IPS-15b (cell line): ENCODE measurements around the gene TBCE.
"Not testable (repeated sequence)": the region's sequence is repeated elsewhere in the genome, so short reads cannot be mapped to it uniquely, and the experiment has no call there.

Source experiments
- H3K27me3 ChIP-seq: one replicate; pipeline ENCODE4 v1.6.1; 2013; ENCODE audit warnings: low read length; ENCODE audit not compliant: control insufficient read depth, insufficient read depth
- H3K36me3 ChIP-seq: one replicate; pipeline ENCODE4 v1.6.1; 2013; ENCODE audit warnings: low read length; ENCODE audit not compliant: control insufficient read depth, insufficient read depth
- H3K4me1 ChIP-seq: one replicate; pipeline ENCODE4 v1.6.1; 2013; ENCODE audit warnings: mild to moderate bottlenecking, low read length; ENCODE audit not compliant: control insufficient read depth, insufficient read depth
- H3K4me3 ChIP-seq: one replicate; pipeline ENCODE4 v1.5.1; 2013; ENCODE audit warnings: low read depth, low read length
- H3K9ac ChIP-seq: one replicate; pipeline ENCODE4 v1.6.1; 2013; ENCODE audit warnings: low read depth, mild to moderate bottlenecking, low read length
- H3K9me3 ChIP-seq: one replicate; pipeline ENCODE4 v1.6.1; 2013; ENCODE audit warnings: mild to moderate bottlenecking, low read length; ENCODE audit not compliant: control insufficient read depth, insufficient read depth

The TBCE gene

DNA sequence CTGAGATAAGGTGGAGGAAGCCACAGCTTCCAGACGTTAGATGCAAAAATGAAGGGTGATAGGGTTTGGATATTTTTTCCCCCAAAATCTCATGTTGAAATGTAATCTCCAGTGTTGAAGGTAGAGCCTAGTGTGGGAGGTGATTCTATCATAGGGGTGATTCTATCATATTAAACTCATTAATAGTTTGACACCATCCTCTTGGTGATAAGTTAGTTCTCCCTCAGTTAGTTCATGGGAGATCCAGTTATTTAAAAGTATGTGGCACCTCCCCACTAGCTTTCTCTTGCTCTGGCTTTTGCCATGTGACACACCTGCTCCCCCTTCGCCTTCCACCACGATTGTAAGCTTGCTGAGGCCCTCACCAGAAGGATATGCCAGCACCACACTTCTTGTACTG lies 8.3 kb upstream of the TBCE start:
- no peaks in the 10 kb centered on the region for H3K27me3 ChIP-seq
- no peaks in the 10 kb centered on the region for H3K4me1 ChIP-seq
- no peaks in the 10 kb centered on the region for H3K36me3 ChIP-seq
- H3K4me3 ChIP-seq = no peak overlapping the region
- no peaks in the 10 kb centered on the region for H3K9me3 ChIP-seq
- H3K9ac ChIP-seq = no peak overlapping the region

DNA sequence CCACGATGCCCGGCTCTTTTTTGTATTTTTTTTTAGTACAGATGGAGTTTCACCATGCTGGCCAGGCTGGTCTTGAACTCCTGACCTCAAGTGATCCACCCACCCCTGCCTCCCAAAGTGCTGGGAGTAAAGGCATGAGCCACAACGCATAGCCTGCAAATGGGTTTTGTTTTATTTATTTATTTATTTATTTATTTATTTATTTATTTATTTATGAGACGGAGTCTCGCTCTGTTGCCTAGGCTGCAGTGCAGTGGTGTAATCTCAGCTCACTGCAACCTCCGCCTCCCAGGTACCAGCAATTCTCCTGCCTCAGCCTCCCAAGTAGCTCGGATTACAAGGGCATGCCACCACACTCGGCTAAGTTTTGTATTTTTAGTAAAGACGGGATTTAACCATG lies 3.0 kb upstream of the TBCE start:
- H3K9me3 ChIP-seq, H3K4me3 ChIP-seq, H3K4me1 ChIP-seq, H3K36me3 ChIP-seq, H3K9ac ChIP-seq, H3K27me3 ChIP-seq: not testable (repeated sequence)

DNA sequence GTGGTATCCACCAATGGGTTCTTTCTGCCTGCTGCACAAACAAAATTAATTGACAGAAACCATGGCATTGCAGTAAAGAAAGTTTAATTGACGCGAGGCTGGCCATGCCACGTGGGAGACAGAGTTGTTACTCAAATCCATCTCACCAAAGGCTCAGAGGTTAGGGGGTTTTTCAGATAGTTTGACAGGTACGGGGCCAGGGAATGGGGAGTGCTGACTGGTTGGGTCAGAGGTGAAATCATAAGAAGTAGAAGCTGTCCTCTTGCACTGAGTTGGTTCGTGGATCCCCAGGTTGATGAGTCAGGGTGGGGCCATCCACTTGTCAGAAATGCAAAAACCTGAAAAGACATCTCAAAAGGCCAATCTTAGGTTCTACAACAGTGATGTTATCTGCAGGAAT lies 941 bp upstream of the TBCE start:
- Histone ChIP-seq H3K36me3 (no peaks in the 10 kb centered on the region), H3K9me3 (no peaks in the 10 kb centered on the region), H3K4me3 (no peak overlapping the region), H3K9ac (no peak overlapping the region), H3K4me1 (no peaks in the 10 kb centered on the region), H3K27me3 (no peaks in the 10 kb centered on the region)

DNA sequence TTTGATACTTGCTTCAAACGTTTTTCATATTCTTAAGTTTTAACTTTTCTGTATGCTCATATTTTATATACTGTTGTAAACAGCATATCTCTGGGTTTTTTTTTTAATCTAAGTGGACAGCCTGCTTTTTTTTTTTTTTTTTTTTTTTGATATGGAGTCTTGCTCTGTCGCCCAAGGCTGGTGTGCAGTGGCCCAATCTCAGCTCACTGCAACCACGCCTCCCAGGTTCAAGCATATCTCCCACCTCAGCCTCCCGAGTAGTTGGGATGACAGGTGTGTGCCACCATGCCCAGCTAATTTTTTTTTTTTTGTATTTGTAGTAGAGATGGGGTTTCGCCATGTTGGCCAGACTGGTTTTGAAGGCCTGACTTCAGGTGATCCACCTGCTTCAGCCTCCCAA lies 1.2 kb downstream of the TBCE start:
- Histone ChIP-seq H3K4me3 (no peak overlapping the region), H3K9me3 (no peaks in the 10 kb centered on the region), H3K4me1 (no peaks in the 10 kb centered on the region), H3K9ac (no peak overlapping the region), H3K36me3 (no peaks in the 10 kb centered on the region), H3K27me3 (no peaks in the 10 kb centered on the region)

DNA sequence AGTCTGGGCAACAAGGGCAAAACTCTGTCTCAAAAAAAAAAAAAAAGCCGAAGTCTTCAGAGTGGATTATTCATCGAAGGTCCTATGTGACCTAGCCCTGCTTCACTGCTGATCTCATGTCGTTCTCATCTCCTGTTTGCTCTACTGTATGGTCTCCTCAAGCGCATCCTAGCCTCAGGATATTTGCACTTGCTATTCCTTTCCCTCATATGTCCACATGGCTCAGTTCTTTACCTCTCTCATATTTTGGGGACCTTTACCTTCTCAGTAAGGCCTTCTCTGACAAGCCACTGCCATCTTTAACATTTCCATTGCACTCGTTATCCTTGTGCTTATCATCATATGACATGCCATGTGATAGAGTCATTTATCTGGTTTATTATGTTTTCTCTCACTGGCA lies 2.6 kb downstream of the TBCE start:
- Histone ChIP-seq H3K27me3 (no peaks in the 10 kb centered on the region), H3K4me1 (no peaks in the 10 kb centered on the region), H3K4me3 (no peak overlapping the region), H3K9ac (no peak overlapping the region), H3K36me3 (no peaks in the 10 kb centered on the region), H3K9me3 (no peaks in the 10 kb centered on the region)

DNA sequence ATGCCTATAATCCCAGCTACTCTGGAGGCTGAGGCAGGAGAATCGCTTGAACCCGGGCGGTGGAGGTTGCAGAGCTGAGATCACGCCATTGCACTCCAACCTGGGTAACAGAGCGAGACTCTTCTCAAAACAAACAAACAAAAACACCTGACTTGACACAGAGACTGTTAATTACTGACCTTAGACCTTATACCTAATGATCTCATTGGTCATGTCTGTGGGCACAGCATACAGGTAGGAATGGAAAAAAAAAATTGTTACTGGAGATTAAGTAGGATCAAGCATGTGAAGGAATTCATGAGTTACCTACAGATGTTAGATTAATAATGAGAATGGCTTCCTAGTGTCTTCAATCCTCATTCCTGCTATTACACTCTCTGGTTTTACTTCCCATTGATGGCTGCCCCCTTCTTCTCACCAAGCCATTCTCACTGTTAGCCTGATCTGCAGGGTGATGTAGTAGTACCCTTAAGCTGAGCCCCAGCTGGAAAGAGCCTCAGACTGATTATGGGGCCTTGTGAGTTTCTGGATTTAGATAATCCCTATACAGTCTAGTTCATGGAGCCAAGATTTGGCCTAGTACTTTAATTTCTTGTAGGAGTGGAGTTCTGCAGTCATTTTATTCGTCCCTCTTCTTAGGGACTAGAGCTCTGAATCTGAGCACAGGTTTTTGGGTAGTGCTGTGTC lies 8.8 kb downstream of the TBCE start:
- no peak overlapping the region for H3K9ac ChIP-seq
- H3K36me3 ChIP-seq = no peaks in the 10 kb centered on the region
- no peak overlapping the region for H3K4me3 ChIP-seq
- no peaks in the 10 kb centered on the region for H3K4me1 ChIP-seq
- no peaks in the 10 kb centered on the region for H3K27me3 ChIP-seq
- no peaks in the 10 kb centered on the region for H3K9me3 ChIP-seq

DNA sequence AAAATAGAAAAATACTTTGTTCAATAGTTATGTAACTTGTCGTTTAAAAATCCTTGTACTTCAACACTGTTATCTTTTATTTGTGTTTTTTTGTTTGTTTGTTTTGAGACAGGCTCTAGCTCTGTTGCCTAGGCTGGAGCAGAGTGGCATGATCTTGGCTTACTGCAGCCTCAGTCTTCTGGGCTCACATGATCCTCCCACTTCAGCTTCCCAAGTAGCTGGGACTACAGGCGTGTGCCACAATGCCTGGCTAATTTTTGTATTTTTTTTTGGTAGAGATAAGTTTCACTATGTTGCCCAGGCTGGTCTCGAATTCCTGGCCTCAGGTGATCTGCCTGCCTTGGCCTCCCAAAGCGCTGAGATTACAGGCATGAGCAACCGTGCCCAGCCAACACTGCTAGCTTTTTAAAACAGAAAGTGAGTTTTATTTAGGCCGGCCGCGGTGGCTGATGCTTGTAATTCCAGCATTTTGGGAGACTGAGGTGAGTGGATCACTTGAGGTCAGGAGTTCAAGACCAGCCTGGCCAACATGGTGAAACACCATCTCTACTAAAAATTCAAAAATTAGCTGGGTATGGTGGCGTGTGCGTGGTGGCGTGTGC lies 11.0 kb downstream of the TBCE start:
- not testable (repeated sequence) for H3K4me3 ChIP-seq, H3K4me1 ChIP-seq, H3K9me3 ChIP-seq, H3K27me3 ChIP-seq, H3K9ac ChIP-seq, H3K36me3 ChIP-seq

DNA sequence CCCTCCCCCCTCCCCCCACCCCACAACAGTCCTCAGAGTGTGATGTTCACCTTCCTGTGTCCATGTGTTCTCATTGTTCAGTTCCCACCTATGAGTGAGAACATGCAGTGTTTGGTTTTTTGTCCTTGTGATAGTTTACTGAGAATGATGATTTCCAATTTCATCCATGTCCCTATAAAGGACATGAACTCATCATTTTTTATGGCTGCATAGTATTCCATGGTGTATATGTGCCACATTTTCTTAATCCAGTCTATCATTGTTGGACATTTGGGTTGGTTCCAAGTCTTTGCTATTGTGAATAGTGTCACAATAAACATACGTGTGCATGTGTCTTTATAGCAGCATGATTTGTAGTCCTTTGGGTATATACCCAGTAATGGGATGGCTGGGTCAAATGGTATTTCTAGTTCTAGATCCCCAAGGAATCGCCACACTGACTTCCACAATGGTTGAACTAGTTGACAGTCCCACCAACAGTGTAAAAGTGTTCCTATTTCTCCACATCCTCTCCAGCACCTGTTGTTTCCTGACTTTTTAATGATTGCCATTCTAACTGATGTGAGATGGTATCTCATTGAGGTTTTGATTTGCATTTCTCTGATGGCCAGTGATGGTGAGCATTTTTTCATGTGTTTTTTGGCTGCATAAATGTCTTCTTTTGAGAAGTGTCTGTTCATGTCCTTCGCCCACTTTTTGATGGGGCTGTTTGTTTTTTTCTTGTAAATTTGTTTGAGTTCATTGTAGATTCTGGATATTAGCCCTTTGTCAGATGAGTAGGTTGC lies 14.9 kb downstream of the TBCE start:
- not testable (repeated sequence) for H3K36me3 ChIP-seq, H3K9me3 ChIP-seq, H3K27me3 ChIP-seq, H3K4me1 ChIP-seq, H3K4me3 ChIP-seq, H3K9ac ChIP-seq

DNA sequence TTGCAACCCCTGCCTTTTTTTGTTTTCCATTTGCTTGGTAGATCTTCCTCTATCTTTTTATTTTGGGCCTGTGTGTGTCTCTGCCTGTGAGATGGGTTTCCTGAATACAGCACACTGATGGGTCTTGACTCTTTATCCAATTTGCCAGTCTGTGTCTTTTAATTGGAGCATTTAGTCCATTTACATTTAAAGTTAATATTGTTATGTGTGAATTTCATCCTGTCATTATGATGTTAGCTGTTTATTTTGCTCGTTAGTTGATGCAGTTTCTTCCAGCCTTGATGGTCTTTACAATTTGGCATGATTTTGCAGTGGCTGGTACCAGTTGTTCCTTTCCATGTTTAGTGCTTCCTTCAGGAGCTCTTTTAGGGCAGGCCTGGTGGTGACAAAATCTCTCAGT lies 18.4 kb downstream of the TBCE start:
- H3K36me3 ChIP-seq, H3K27me3 ChIP-seq, H3K4me3 ChIP-seq, H3K4me1 ChIP-seq, H3K9me3 ChIP-seq, H3K9ac ChIP-seq: not testable (repeated sequence)

DNA sequence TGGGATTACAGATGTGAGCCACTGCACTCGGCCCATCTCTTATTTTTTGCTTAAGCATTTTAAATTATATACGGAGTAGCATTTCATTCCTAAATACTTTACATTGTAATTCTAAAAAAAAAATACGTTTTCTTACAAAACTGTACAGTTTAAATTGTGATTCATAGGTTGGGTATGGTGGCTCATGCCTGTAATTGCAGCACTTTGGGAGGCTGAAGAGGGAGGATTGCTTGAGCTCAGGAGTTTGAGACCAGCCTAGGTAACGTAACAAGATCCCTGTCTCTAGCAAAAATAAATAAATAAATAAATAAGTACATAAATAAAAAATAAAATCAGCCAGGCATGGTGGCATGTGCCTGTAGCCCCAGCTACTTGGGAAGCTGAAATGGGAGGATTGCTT lies 24.6 kb downstream of the TBCE start:
- H3K4me3 ChIP-seq = no peak overlapping the region
- peaks cover 3% of the 10 kb centered on the region for H3K36me3 ChIP-seq
- H3K4me1 ChIP-seq = no peaks in the 10 kb centered on the region
- no peaks in the 10 kb centered on the region for H3K9me3 ChIP-seq
- no peaks in the 10 kb centered on the region for H3K27me3 ChIP-seq
- no peak overlapping the region for H3K9ac ChIP-seq

DNA sequence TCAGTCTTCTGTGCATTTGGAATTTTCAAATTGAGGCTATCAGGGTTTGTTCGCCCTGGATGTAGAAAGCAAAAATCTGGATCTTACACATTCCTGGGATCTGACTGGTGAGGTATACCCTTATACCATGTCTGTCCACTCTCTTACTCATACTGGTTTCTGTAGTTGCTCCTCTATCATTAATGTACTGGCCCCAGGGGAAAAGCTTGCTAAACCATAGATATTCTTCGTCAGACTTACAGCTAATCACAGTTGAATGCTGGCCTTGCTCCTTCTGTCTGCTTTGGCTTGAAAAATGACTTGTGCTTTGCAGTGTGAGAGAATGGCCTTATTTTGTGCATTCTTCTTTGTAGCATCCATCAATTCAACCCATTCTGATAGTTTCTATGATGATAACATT lies 30.5 kb downstream of the TBCE start:
- Histone ChIP-seq H3K9me3 (no peaks in the 10 kb centered on the region), H3K4me3 (no peak overlapping the region), H3K36me3 (peaks cover 3% of the 10 kb centered on the region), H3K27me3 (no peaks in the 10 kb centered on the region), H3K4me1 (peaks cover 2% of the 10 kb centered on the region), H3K9ac (no peak overlapping the region)

DNA sequence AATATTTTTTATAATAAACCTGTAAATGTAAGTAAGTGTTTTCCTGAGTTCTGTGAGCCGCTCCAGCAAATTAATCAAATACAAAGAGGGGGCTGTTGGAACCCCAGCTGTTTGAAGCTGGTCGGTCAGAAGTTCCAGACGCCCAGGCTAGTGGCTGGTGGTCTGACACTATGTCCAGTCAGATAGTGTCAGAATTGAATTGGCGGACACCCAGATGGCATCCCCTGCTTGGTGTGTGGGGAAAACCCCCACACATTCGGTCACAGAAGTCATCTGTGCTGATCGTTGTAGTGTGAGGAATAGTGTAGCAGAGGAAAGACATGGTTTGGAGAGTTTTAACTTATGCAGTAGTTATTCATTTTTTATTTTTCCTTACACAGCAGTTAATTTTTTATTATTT lies 32.4 kb downstream of the TBCE start:
- Histone ChIP-seq H3K4me1 (peaks cover 2% of the 10 kb centered on the region), H3K4me3 (no peak overlapping the region), H3K9me3 (no peaks in the 10 kb centered on the region), H3K9ac (no peak overlapping the region), H3K27me3 (no peaks in the 10 kb centered on the region), H3K36me3 (peaks cover 2% of the 10 kb centered on the region)
